NB4 (cell line): ENCODE measurements around the gene POLD1.

Experiments
- MYC ChIP-seq: IDR thresholded peaks from 2 replicates; pipeline ENCODE4 v1.6.1; 2011; ENCODE audit warnings: low read depth, low read length
- POLR2A ChIP-seq: IDR thresholded peaks from 2 replicates; pipeline ENCODE4 v1.6.1; 2011; ENCODE audit warnings: mild to moderate bottlenecking; ENCODE audit not compliant: insufficient read length; ENCODE audit errors: extremely low read depth
- TF ChIP-seq, protein P1 (sequence below): IDR thresholded peaks from 2 replicates; pipeline ENCODE4 v1.6.1; 2011; ENCODE audit warnings: low read depth, low read length
- TF ChIP-seq, protein P2 (sequence below): IDR thresholded peaks from one replicate; pipeline ENCODE4 v1.5.1; 2012; ENCODE audit warnings: low read depth, low read length

DNA sequence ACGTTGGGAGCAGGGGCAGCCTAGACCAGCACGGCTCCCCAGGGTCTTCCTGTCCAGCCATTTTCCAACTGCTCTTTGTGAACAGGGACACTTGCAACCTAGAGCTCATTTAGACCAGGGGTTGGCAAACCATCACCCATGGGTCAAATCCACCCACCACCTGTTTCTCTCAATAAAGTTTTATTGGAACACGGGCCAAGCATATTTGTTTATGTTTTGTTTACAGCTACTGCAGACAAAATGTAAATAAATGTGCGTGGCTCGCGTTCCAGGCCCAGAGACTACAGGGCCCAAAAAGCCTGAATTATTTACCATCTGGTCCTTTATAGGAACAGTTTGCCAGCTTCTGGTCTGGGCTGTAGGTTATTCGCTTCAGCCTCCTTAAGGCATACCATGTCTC, 78.8 kb downstream of the POLD1 start:
- TF ChIP-seq, protein P1, sequence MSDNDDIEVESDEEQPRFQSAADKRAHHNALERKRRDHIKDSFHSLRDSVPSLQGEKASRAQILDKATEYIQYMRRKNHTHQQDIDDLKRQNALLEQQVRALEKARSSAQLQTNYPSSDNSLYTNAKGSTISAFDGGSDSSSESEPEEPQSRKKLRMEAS, result no peak
- TF ChIP-seq, protein P2, sequence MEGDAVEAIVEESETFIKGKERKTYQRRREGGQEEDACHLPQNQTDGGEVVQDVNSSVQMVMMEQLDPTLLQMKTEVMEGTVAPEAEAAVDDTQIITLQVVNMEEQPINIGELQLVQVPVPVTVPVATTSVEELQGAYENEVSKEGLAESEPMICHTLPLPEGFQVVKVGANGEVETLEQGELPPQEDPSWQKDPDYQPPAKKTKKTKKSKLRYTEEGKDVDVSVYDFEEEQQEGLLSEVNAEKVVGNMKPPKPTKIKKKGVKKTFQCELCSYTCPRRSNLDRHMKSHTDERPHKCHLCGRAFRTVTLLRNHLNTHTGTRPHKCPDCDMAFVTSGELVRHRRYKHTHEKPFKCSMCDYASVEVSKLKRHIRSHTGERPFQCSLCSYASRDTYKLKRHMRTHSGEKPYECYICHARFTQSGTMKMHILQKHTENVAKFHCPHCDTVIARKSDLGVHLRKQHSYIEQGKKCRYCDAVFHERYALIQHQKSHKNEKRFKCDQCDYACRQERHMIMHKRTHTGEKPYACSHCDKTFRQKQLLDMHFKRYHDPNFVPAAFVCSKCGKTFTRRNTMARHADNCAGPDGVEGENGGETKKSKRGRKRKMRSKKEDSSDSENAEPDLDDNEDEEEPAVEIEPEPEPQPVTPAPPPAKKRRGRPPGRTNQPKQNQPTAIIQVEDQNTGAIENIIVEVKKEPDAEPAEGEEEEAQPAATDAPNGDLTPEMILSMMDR, result no peak
- TF ChIP-seq POLR2A (no peak), MYC (no peak)
